Calu3 (cell line): Measurements from ENCODE around the gene KRTAP4-4. TPM values are rescaled to one million over a fixed set of nuclear protein-coding genes. Genes with fewer than 3 reads are reported as not detected.
"Not testable (repeated sequence)": the region's sequence is repeated elsewhere in the genome, so short reads cannot be mapped to it uniquely, and the experiment has no call there.

Source experiments
- BruUV-seq: library from RNA; stranded (reverse); fragments of 400-500 nt; replicated peaks from 2 replicates; lab custom pipeline; 2021; lab: Mats Ljungman, UMichigan
- CTCF ChIA-PET: fragments of 300-600 bp; sonication (Branson Sonifier 250); formaldehyde crosslinking; loops from one replicate; lab custom pipeline; 2022; ENCODE audit warnings: antibody characterized with exemption; lab: Charles Lee
- DNase-seq: peaks from one replicate; pipeline ENCODE4 v3.0.0; 2022
- H3K27ac Mint-ChIP-seq: one replicate; pipeline ENCODE4 v1.8.0; 2022; ENCODE audit warnings: mixed read lengths; ENCODE audit not compliant: unreplicated experiment
- H3K27me3 Mint-ChIP-seq: one replicate; pipeline ENCODE4 v1.8.0; 2022; ENCODE audit warnings: mixed read lengths; ENCODE audit not compliant: unreplicated experiment
- H3K36me3 Mint-ChIP-seq: one replicate; pipeline ENCODE4 v1.8.0; 2022; ENCODE audit warnings: mild to moderate bottlenecking, moderate library complexity, mixed read lengths; ENCODE audit not compliant: insufficient read depth, unreplicated experiment
- H3K4me1 Mint-ChIP-seq: one replicate; pipeline ENCODE4 v1.8.0; 2022; ENCODE audit warnings: mild to moderate bottlenecking, low read depth, mixed read lengths; ENCODE audit not compliant: unreplicated experiment
- H3K4me3 Mint-ChIP-seq: one replicate; pipeline ENCODE4 v1.8.0; 2022; ENCODE audit warnings: mild to moderate bottlenecking, low read depth, moderate library complexity, mixed read lengths; ENCODE audit not compliant: unreplicated experiment
- H3K9me3 Mint-ChIP-seq: one replicate; pipeline ENCODE4 v1.8.0; 2022; ENCODE audit warnings: low read depth, mixed read lengths; ENCODE audit not compliant: unreplicated experiment
- intact Hi-C: fragments of 100-400 bp; cut with micrococcal nuclease; formaldehyde crosslinking; loops from one replicate; pipeline ENCODE4 v1.10.0; 2022; ENCODE audit not compliant: unreplicated experiment
- total RNA-seq: library from RNA; stranded (reverse); gene quantifications from 2 replicates; pipeline ENCODE4 v1.2.3, GENCODE V29; 2022
- TF ChIP-seq, protein P1 (sequence below): fragments of 200-600 bp; IDR thresholded peaks from one replicate; pipeline ENCODE4 v1.8.0; 2022; ENCODE audit warnings: antibody characterized with exemption; ENCODE audit not compliant: unreplicated experiment

KRTAP4-4 gene
- total RNA-seq, 1 experiment from 2014 or later = not detected

DNA sequence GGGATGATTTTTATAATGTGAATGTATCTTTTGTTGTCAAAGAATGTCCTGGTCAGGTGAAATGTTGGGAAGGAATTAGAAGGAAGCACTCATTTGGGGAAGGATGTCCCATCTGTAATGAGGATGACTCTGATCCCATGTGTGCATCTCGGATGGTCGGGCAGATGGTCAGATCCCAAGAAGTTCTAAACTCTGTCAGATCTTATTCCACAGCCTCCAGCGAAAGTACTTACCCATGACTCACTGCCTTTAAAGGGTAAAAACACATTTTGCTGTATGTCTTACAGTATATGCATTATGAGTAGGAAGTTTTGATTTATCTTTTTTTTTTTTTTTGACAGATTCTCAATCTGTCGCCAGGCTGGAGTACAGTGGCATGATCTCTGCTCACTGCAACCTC, 41.8 kb downstream of the KRTAP4-4 start:
- Mint-ChIP-seq H3K36me3 (no peaks in the 10 kb centered on the region), H3K9me3 (peaks cover 3% of the 10 kb centered on the region), H3K4me1 (peaks cover 32% of the 10 kb centered on the region), H3K27ac (no peak overlapping the region), H3K4me3 (no peak overlapping the region), H3K27me3 (no peaks in the 10 kb centered on the region)
- TF ChIP-seq, protein P1, sequence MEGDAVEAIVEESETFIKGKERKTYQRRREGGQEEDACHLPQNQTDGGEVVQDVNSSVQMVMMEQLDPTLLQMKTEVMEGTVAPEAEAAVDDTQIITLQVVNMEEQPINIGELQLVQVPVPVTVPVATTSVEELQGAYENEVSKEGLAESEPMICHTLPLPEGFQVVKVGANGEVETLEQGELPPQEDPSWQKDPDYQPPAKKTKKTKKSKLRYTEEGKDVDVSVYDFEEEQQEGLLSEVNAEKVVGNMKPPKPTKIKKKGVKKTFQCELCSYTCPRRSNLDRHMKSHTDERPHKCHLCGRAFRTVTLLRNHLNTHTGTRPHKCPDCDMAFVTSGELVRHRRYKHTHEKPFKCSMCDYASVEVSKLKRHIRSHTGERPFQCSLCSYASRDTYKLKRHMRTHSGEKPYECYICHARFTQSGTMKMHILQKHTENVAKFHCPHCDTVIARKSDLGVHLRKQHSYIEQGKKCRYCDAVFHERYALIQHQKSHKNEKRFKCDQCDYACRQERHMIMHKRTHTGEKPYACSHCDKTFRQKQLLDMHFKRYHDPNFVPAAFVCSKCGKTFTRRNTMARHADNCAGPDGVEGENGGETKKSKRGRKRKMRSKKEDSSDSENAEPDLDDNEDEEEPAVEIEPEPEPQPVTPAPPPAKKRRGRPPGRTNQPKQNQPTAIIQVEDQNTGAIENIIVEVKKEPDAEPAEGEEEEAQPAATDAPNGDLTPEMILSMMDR = no peak
- BruUV-seq = no TSS peak
- CTCF ChIA-PET = no interaction called here
- DNase-seq = no peak
- intact Hi-C loops = no loop called here

DNA sequence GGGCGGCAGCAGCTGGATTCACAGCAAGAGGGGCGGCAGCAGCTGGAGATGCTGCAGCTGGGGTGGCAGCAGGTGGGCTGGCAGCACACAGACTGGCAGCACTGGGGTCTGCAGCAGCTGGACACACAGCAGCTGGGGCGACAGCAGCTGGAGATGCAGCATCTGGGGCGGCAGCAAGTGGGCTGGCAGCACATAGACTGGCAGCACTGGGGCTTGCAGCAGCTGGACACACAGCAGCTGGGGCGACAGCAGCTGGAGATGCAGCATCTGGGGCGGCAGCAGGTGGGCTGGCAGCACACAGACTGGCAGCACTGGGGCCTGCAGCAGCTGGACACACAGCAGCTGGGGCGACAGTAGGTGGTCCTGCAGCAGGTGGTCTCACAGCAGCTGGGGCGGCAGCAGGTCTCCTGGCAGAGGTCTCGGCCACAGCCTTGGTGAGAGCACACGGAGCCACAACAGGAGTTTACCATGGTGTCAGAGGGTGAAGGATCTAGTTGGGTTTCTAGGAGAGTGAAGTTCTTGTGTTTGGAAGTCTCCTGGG, 42.6 kb downstream of the KRTAP4-4 start, which contains the start of gene KRTAP4-11:
KRTAP4-11 (minus strand) TSS at position 528 of the 541 bp plus-strand sequence; CDS start at position 470, 58 bp downstream.
- intact Hi-C loops, BruUV-seq, H3K4me3 Mint-ChIP-seq, DNase-seq, H3K36me3 Mint-ChIP-seq, H3K9me3 Mint-ChIP-seq, CTCF ChIA-PET, H3K27me3 Mint-ChIP-seq, H3K27ac Mint-ChIP-seq: not testable (repeated sequence)
- H3K4me1 Mint-ChIP-seq = peaks cover 25% of the 10 kb centered on the region

DNA sequence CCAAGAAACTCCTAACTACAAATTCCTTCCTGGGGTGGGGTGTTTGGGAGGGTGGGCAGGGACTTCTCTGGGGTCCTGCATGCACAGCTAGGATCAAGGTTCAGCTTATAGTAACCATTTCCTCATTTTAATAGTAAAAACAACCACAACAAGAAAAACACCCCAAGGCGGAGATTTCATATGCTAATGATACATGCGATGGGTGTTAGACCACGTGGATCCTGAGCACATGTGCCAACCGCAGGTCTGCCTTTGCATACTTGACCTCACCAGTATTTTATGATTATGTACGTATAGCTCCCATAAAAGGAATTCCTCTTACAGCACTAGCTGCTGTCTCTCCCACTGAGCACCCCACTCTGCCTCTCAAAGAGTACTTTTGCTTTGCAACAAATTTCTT, 44.3 kb downstream of the KRTAP4-4 start:
- intact Hi-C loops = no loop called here
- DNase-seq = no peak
- CTCF ChIA-PET = interaction anchor here (0.6 kb wide), 1 partner anchor 316 kb away, joined by 10 read pairs; no protein-coding TSS in a partner anchor
- Mint-ChIP-seq H3K27me3 (no peaks in the 10 kb centered on the region), H3K27ac (no peak overlapping the region), H3K36me3 (no peaks in the 10 kb centered on the region), H3K4me1 (peaks cover 22% of the 10 kb centered on the region), H3K9me3 (peaks cover 1% of the 10 kb centered on the region), H3K4me3 (no peak overlapping the region)
- BruUV-seq = no TSS peak
- TF ChIP-seq, protein P1 = no peak

DNA sequence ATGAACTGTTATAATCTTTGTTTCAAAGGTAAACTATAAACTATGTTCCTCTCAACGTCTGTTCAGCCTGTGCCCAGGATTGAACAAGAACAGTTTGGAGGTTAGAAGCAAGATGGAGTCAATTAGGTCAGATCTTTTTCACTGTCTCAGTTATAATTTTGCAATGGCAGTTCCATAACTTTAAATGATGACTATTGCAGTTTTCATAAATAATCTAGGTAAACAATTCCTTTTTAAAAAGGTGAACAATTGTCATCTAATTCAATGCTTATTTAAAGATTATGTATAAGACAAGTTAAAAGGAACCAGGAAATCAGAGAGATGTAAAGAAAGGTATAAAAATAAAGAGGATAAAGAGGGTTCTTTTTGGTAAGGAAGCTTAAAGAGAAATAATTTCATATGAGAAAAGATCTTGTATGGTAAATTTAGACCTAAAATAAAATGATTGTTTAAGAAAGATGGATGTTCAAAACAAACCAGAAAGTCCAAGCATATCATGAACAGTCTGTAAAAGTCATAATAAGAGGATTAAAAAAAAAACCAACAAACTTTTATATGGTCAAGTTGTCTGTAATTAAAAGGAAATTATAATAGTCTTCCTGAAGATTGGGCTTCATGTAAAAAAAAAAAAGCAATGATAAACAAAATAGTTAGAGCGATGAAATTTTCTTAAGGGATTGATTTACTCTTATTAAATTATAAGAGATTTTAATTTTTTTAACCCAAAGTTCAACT, 49.2 kb downstream of the KRTAP4-4 start:
- CTCF ChIA-PET = interaction anchor here (0.7 kb wide), 2 partner anchors 19 to 20 kb away, joined by 3 read pairs; no protein-coding TSS in a partner anchor
- no peak for DNase-seq
- Mint-ChIP-seq H3K27ac (no peak overlapping the region), H3K4me3 (no peak overlapping the region), H3K27me3 (no peaks in the 10 kb centered on the region), H3K9me3 (peaks cover 12% of the 10 kb centered on the region), H3K36me3 (no peaks in the 10 kb centered on the region), H3K4me1 (peaks cover 16% of the 10 kb centered on the region)
- TF ChIP-seq, protein P1 = no peak
- intact Hi-C loops = no loop called here
- BruUV-seq = no TSS peak

Other genes starting within 250 kb of the KRTAP4-4 start
- 1,389 and 1,709 TPM in 2 replicates for gene KRT23, start 223.1 kb downstream of the KRTAP4-4 start, total RNA-seq
- 0.44 TPM in 1 of 2 replicates, not detected in the other for gene KRT39, start 193.8 kb downstream of the KRTAP4-4 start, total RNA-seq
- gene KRT40, start 176.4 kb downstream of the KRTAP4-4 start, total RNA-seq = not detected in 2 replicates
- gene KRTAP3-3, start 166.6 kb downstream of the KRTAP4-4 start, total RNA-seq = not detected in 2 replicates
- not detected in 2 replicates for gene KRTAP3-2, start 160.8 kb downstream of the KRTAP4-4 start, total RNA-seq
- not detected in 2 replicates for gene KRTAP3-1, start 151.6 kb downstream of the KRTAP4-4 start, total RNA-seq
- not detected in 2 replicates for gene KRTAP1-5, start 133.5 kb downstream of the KRTAP4-4 start, total RNA-seq
- gene KRTAP1-4, start 130.6 kb downstream of the KRTAP4-4 start, total RNA-seq = not detected in 2 replicates
- gene KRTAP1-3, start 125.9 kb downstream of the KRTAP4-4 start, total RNA-seq = not detected in 2 replicates
- gene KRTAP1-1, start 119.3 kb downstream of the KRTAP4-4 start, total RNA-seq = 10.2 and 15.9 TPM in 2 replicates
- not detected in 2 replicates for gene KRTAP2-1, start 113.4 kb downstream of the KRTAP4-4 start, total RNA-seq
- not detected in 2 replicates for gene KRTAP2-2, start 105.5 kb downstream of the KRTAP4-4 start, total RNA-seq
- 9.4 and 18.2 TPM in 2 replicates for gene KRTAP2-3, start 100.6 kb downstream of the KRTAP4-4 start, total RNA-seq
- gene KRTAP2-4, start 94.9 kb downstream of the KRTAP4-4 start, total RNA-seq = not detected in 2 replicates
- gene KRTAP4-7, start 76.6 kb downstream of the KRTAP4-4 start, total RNA-seq = not detected in 2 replicates
- gene KRTAP4-8, start 62.6 kb downstream of the KRTAP4-4 start, total RNA-seq = not detected in 2 replicates
- gene KRTAP4-16, start 58.5 kb downstream of the KRTAP4-4 start, total RNA-seq = not detected in 2 replicates
- not detected in 2 replicates for gene KRTAP4-9, start 55.4 kb downstream of the KRTAP4-4 start, total RNA-seq
- gene KRTAP4-11, start 42.4 kb downstream of the KRTAP4-4 start, total RNA-seq = not detected in 2 replicates
- gene KRTAP4-12, start 36.6 kb downstream of the KRTAP4-4 start, total RNA-seq = not detected in 2 replicates
- not detected in 2 replicates for gene KRTAP4-6, start 20.2 kb downstream of the KRTAP4-4 start, total RNA-seq
- gene KRTAP4-5, start 10.9 kb downstream of the KRTAP4-4 start, total RNA-seq = not detected in 2 replicates
- gene KRTAP4-3, start 7.5 kb upstream of the KRTAP4-4 start, total RNA-seq = not detected in 2 replicates
- gene KRTAP4-2, start 17.5 kb upstream of the KRTAP4-4 start, total RNA-seq = not detected in 2 replicates
- gene KRTAP4-1, start 24.2 kb upstream of the KRTAP4-4 start, total RNA-seq = not detected in 2 replicates
- not detected in 2 replicates for gene KRTAP9-1, start 29.1 kb upstream of the KRTAP4-4 start, total RNA-seq
- gene KRTAP9-2, start 65.9 kb upstream of the KRTAP4-4 start, total RNA-seq = not detected in 2 replicates
- gene KRTAP9-3, start 71.7 kb upstream of the KRTAP4-4 start, total RNA-seq = not detected in 2 replicates
- gene KRTAP9-8, start 77.3 kb upstream of the KRTAP4-4 start, total RNA-seq = not detected in 2 replicates
- gene KRTAP9-4, start 88.9 kb upstream of the KRTAP4-4 start, total RNA-seq = not detected in 2 replicates
- gene KRTAP9-9, start 94.6 kb upstream of the KRTAP4-4 start, total RNA-seq = not detected in 2 replicates
- gene KRTAP9-6, start 104.6 kb upstream of the KRTAP4-4 start, total RNA-seq = not detected in 2 replicates
- gene KRTAP9-7, start 115.0 kb upstream of the KRTAP4-4 start, total RNA-seq = not detected in 2 replicates
- gene KRTAP29-1, start 142.1 kb upstream of the KRTAP4-4 start, total RNA-seq = not detected in 2 replicates
- not detected in 2 replicates for gene KRTAP16-1, start 148.6 kb upstream of the KRTAP4-4 start, total RNA-seq
- gene KRTAP17-1, start 155.0 kb upstream of the KRTAP4-4 start, total RNA-seq = not detected in 2 replicates
- not detected in 2 replicates for gene KRT33A, start 190.1 kb upstream of the KRTAP4-4 start, total RNA-seq
- gene KRT33B, start 209.1 kb upstream of the KRTAP4-4 start, total RNA-seq = not detected in 2 replicates
- gene KRT34, start 221.6 kb upstream of the KRTAP4-4 start, total RNA-seq = not detected in 2 replicates
- gene KRT31, start 236.9 kb upstream of the KRTAP4-4 start, total RNA-seq = not detected in 2 replicates